PFSK-1 (cell line): ENCODE results near the gene ARFGAP3.

Source experiments
- POLR2AphosphoS5 ChIP-seq: IDR thresholded peaks from 2 replicates; pipeline ENCODE4 v1.6.1; 2012; ENCODE audit warnings: low read depth, mild to moderate bottlenecking, control low read depth, low read length, moderate library complexity
- REST ChIP-seq, 2 experiments: IDR thresholded peaks; 2 replicates each; pipeline versions ENCODE4 v1.6.1 to v1.8.0; 2011 to 2012; ENCODE audit warnings: low read depth in 2 of 2, low read length in 2 of 2, control low read depth in 1 of 2, inconsistent platforms in 1 of 2, mild to moderate bottlenecking in 1 of 2, moderate library complexity in 1 of 2; ENCODE audit not compliant: insufficient read depth in 1 of 2
- SIN3A ChIP-seq: IDR thresholded peaks from 2 replicates; pipeline ENCODE4 v1.6.1; 2012; ENCODE audit warnings: mild to moderate bottlenecking, low read length, moderate library complexity, borderline replicate concordance; ENCODE audit not compliant: insufficient read depth
- TAF1 ChIP-seq: IDR thresholded peaks from 2 replicates; pipeline ENCODE4 v1.6.1; 2012; ENCODE audit warnings: low read length, control low read depth, borderline replicate concordance; ENCODE audit not compliant: insufficient read depth

GRCh38 chr22:42814215-42814614, 42.9 kb downstream of the ARFGAP3 start:
- TF ChIP-seq REST (IDR thresholded peaks at IDR 0.05; ENCODE audit: insufficient read depth in 1 of 2, low read depth in 2 of 2, low read length in 2 of 2) (no peak), POLR2AphosphoS5 (no peak), TAF1 (no peak), SIN3A (no peak)
